ENCODE results near the gene NPIPB5.
"Not testable (repeated sequence)": the region's sequence is repeated elsewhere in the genome, so short reads cannot be mapped to it uniquely, and the experiment has no call there.

- not testable (repeated sequence) for TF ChIP-seq POLR2A (IDR thresholded peaks at IDR 0.05)
- TF ChIP-seq, protein P1, sequence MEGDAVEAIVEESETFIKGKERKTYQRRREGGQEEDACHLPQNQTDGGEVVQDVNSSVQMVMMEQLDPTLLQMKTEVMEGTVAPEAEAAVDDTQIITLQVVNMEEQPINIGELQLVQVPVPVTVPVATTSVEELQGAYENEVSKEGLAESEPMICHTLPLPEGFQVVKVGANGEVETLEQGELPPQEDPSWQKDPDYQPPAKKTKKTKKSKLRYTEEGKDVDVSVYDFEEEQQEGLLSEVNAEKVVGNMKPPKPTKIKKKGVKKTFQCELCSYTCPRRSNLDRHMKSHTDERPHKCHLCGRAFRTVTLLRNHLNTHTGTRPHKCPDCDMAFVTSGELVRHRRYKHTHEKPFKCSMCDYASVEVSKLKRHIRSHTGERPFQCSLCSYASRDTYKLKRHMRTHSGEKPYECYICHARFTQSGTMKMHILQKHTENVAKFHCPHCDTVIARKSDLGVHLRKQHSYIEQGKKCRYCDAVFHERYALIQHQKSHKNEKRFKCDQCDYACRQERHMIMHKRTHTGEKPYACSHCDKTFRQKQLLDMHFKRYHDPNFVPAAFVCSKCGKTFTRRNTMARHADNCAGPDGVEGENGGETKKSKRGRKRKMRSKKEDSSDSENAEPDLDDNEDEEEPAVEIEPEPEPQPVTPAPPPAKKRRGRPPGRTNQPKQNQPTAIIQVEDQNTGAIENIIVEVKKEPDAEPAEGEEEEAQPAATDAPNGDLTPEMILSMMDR (IDR thresholded peaks at IDR 0.05 in 4 of 5, conservative IDR thresholded peaks at IDR 0.05 in 1 of 5) = not testable (repeated sequence)
These were observed 46.1 kb downstream of the NPIPB5 start for GRCh38 chr16:22556759-22557158.
